Measurements from ENCODE around the gene TSPAN1. TPM values are rescaled to one million over a fixed set of nuclear protein-coding genes. Genes with fewer than 3 reads are reported as not detected.

TSPAN1 gene
- total and polyA plus RNA-seq, 2 of the 13 experiments (the other 11 are each of a cell fraction or from before 2014, with no cell fraction given): 1.7 to 2.9 TPM

- TF ChIP-seq, protein P1, sequence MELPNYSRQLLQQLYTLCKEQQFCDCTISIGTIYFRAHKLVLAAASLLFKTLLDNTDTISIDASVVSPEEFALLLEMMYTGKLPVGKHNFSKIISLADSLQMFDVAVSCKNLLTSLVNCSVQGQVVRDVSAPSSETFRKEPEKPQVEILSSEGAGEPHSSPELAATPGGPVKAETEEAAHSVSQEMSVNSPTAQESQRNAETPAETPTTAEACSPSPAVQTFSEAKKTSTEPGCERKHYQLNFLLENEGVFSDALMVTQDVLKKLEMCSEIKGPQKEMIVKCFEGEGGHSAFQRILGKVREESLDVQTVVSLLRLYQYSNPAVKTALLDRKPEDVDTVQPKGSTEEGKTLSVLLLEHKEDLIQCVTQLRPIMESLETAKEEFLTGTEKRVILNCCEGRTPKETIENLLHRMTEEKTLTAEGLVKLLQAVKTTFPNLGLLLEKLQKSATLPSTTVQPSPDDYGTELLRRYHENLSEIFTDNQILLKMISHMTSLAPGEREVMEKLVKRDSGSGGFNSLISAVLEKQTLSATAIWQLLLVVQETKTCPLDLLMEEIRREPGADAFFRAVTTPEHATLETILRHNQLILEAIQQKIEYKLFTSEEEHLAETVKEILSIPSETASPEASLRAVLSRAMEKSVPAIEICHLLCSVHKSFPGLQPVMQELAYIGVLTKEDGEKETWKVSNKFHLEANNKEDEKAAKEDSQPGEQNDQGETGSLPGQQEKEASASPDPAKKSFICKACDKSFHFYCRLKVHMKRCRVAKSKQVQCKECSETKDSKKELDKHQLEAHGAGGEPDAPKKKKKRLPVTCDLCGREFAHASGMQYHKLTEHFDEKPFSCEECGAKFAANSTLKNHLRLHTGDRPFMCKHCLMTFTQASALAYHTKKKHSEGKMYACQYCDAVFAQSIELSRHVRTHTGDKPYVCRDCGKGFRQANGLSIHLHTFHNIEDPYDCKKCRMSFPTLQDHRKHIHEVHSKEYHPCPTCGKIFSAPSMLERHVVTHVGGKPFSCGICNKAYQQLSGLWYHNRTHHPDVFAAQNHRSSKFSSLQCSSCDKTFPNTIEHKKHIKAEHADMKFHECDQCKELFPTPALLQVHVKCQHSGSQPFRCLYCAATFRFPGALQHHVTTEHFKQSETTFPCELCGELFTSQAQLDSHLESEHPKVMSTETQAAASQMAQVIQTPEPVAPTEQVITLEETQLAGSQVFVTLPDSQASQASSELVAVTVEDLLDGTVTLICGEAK (IDR thresholded peaks at IDR 0.05): no peak
- TF ChIP-seq, protein P1 (CRISPR knock-in tag; IDR thresholded peaks at IDR 0.05): 0 out of 2 replicates have a peak, but pooled peaks have one; percentile 1
- TF ChIP-seq SOX13 (IDR thresholded peaks at IDR 0.05): no peak
- no peak for TF ChIP-seq SOX13 (CRISPR knock-in tag; conservative IDR thresholded peaks at IDR 0.05 in 1 of 2, IDR thresholded peaks at IDR 0.05 in 1 of 2)
- TF ChIP-seq, protein P2, sequence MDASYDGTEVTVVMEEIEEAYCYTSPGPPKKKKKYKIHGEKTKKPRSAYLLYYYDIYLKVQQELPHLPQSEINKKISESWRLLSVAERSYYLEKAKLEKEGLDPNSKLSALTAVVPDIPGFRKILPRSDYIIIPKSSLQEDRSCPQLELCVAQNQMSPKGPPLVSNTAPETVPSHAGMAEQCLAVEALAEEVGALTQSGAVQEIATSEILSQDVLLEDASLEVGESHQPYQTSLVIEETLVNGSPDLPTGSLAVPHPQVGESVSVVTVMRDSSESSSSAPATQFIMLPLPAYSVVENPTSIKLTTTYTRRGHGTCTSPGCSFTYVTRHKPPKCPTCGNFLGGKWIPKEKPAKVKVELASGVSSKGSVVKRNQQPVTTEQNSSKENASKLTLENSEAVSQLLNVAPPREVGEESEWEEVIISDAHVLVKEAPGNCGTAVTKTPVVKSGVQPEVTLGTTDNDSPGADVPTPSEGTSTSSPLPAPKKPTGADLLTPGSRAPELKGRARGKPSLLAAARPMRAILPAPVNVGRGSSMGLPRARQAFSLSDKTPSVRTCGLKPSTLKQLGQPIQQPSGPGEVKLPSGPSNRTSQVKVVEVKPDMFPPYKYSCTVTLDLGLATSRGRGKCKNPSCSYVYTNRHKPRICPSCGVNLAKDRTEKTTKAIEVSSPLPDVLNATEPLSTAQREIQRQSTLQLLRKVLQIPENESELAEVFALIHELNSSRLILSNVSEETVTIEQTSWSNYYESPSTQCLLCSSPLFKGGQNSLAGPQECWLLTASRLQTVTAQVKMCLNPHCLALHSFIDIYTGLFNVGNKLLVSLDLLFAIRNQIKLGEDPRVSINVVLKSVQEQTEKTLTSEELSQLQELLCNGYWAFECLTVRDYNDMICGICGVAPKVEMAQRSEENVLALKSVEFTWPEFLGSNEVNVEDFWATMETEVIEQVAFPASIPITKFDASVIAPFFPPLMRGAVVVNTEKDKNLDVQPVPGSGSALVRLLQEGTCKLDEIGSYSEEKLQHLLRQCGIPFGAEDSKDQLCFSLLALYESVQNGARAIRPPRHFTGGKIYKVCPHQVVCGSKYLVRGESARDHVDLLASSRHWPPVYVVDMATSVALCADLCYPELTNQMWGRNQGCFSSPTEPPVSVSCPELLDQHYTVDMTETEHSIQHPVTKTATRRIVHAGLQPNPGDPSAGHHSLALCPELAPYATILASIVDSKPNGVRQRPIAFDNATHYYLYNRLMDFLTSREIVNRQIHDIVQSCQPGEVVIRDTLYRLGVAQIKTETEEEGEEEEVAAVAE (CRISPR knock-in tag; IDR thresholded peaks at IDR 0.05; ENCODE audit: borderline replicate concordance): no peak
- TF ChIP-seq NRL (CRISPR knock-in tag; IDR thresholded peaks at IDR 0.05; ENCODE audit: borderline replicate concordance): peak; percentile 10; the same call in 1 of the 2 replicates
- TF ChIP-seq, protein P3, sequence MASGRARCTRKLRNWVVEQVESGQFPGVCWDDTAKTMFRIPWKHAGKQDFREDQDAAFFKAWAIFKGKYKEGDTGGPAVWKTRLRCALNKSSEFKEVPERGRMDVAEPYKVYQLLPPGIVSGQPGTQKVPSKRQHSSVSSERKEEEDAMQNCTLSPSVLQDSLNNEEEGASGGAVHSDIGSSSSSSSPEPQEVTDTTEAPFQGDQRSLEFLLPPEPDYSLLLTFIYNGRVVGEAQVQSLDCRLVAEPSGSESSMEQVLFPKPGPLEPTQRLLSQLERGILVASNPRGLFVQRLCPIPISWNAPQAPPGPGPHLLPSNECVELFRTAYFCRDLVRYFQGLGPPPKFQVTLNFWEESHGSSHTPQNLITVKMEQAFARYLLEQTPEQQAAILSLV (CRISPR knock-in tag; IDR thresholded peaks at IDR 0.05; ENCODE audit: borderline replicate concordance): peak; percentile 3; the same call in 1 of the 2 replicates
- no peak for TF ChIP-seq ZNF160 (CRISPR knock-in tag; IDR thresholded peaks at IDR 0.05)
- TF ChIP-seq KLF6 (CRISPR knock-in tag; IDR thresholded peaks at IDR 0.05): no peak
- TF ChIP-seq, protein P4, sequence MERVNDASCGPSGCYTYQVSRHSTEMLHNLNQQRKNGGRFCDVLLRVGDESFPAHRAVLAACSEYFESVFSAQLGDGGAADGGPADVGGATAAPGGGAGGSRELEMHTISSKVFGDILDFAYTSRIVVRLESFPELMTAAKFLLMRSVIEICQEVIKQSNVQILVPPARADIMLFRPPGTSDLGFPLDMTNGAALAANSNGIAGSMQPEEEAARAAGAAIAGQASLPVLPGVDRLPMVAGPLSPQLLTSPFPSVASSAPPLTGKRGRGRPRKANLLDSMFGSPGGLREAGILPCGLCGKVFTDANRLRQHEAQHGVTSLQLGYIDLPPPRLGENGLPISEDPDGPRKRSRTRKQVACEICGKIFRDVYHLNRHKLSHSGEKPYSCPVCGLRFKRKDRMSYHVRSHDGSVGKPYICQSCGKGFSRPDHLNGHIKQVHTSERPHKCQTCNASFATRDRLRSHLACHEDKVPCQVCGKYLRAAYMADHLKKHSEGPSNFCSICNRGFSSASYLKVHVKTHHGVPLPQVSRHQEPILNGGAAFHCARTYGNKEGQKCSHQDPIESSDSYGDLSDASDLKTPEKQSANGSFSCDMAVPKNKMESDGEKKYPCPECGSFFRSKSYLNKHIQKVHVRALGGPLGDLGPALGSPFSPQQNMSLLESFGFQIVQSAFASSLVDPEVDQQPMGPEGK (CRISPR knock-in tag; IDR thresholded peaks at IDR 0.05): no peak
- no peak for TF ChIP-seq ZNF124 (CRISPR knock-in tag; IDR thresholded peaks at IDR 0.05)
- no peak for TF ChIP-seq ZNF180 (CRISPR knock-in tag; IDR thresholded peaks at IDR 0.05; ENCODE audit: borderline replicate concordance, low read depth)
These were observed 41.7 kb upstream of the TSPAN1 start (continued) for GRCh38 chr1:46133181-46133658.

Data from HepG2 (cell line).